ENCODE data around the gene LRRC3. TPM values are rescaled to one million over a fixed set of nuclear protein-coding genes. Genes with fewer than 3 reads are reported as not detected.
A peak's percentile ranks its signal among the peaks of the same experiment; 100 is the strongest.

The LRRC3 gene
- polyA plus RNA-seq, 1 donor (not counting 4 experiments of a cell fraction or from before 2014, with no cell fraction given), result 1.4 TPM

GRCh38 chr21:44456214-44456914 lies 1.1 kb downstream of the LRRC3 start:
- TF ChIP-seq EZH2 (IDR thresholded peaks at IDR 0.05; ENCODE audit: low read length) (no peak), CTCF (optimal IDR thresholded peaks at IDR 0.05 in 1 of 3, IDR thresholded peaks at IDR 0.05 in 1 of 3, conservative IDR thresholded peaks at IDR 0.05 in 1 of 3; ENCODE audit: extremely low read depth in 1 of 3, insufficient read depth in 2 of 3, low read length in 3 of 3) (no peak)
- H3K4me2 ChIP-seq (ENCODE audit: control insufficient read depth, extremely low read depth, insufficient read depth, low read depth, low read length), result peak overlapping the region; percentile 78
- H3K9me3 ChIP-seq (ENCODE audit: control insufficient read depth, low read depth, low read length), result no peaks in the 10 kb centered on the region
- H3K4me3 ChIP-seq (ENCODE audit: control insufficient read depth in 2 of 3, extremely low read depth in 1 of 3, insufficient read depth in 2 of 3, low read depth in 1 of 3, low read length in 3 of 3), result peak overlapping the region; percentile 52 to 83 (median 63)
- no peak overlapping the region for H3K9ac ChIP-seq (ENCODE audit: control insufficient read depth, extremely low read depth, insufficient read depth, low read length)
- dilution Hi-C loops (cut with MboI; ENCODE audit: extremely low pct_ligation_motif_present, low sequenced_read_pairs), result no loop called here
- no peaks in the 10 kb centered on the region for H3K79me2 ChIP-seq (ENCODE audit: control insufficient read depth, insufficient read depth, low read length)
- no peaks in the 10 kb centered on the region for H4K20me1 ChIP-seq (ENCODE audit: control insufficient read depth, extremely low read depth, insufficient read depth, low read length)
- no peaks in the 10 kb centered on the region for H3K9me1 ChIP-seq (ENCODE audit: control insufficient read depth, extremely low read depth, insufficient read depth, low read length)
- peaks cover 9% of the 10 kb centered on the region for H3K27me3 ChIP-seq (ENCODE audit: control insufficient read depth, extremely low read depth, insufficient read depth, low read length)
- no peaks in the 10 kb centered on the region for H3K36me3 ChIP-seq (ENCODE audit: control insufficient read depth in 2 of 2, extremely low read depth in 1 of 2, insufficient read depth in 2 of 2, low read length in 2 of 2)
- no peak overlapping the region for H3K27ac ChIP-seq (ENCODE audit: control insufficient read depth, insufficient read depth, low read length)
- DNase-seq (ENCODE audit: low read depth, low spot score) (no peak), FAIRE-seq (no peak)
- H3K4me1 ChIP-seq (ENCODE audit: control insufficient read depth, extremely low read depth, insufficient read depth, low read length), result no peaks in the 10 kb centered on the region
- peak overlapping the region; percentile 81 for H2AFZ ChIP-seq (ENCODE audit: control insufficient read depth, low read length)

- Histone ChIP-seq H3K4me2 (ENCODE audit: control insufficient read depth, extremely low read depth, insufficient read depth, low read depth, low read length) (no peak overlapping the region), H3K79me2 (ENCODE audit: control insufficient read depth, insufficient read depth, low read length) (no peaks in the 10 kb centered on the region), H3K4me1 (ENCODE audit: control insufficient read depth, extremely low read depth, insufficient read depth, low read length) (no peaks in the 10 kb centered on the region), H3K27ac (ENCODE audit: control insufficient read depth, insufficient read depth, low read length) (no peak overlapping the region), H3K36me3 (ENCODE audit: control insufficient read depth in 2 of 2, extremely low read depth in 1 of 2, insufficient read depth in 2 of 2, low read length in 2 of 2) (no peaks in the 10 kb centered on the region), H2AFZ (ENCODE audit: control insufficient read depth, low read length) (no peak overlapping the region), H3K9ac (ENCODE audit: control insufficient read depth, extremely low read depth, insufficient read depth, low read length) (no peak overlapping the region), H3K27me3 (ENCODE audit: control insufficient read depth, extremely low read depth, insufficient read depth, low read length) (peaks cover 2% of the 10 kb centered on the region), H3K9me3 (ENCODE audit: control insufficient read depth, low read depth, low read length) (no peaks in the 10 kb centered on the region), H3K4me3 (ENCODE audit: control insufficient read depth in 2 of 3, extremely low read depth in 1 of 3, insufficient read depth in 2 of 3, low read depth in 1 of 3, low read length in 3 of 3) (no peak overlapping the region), H4K20me1 (ENCODE audit: control insufficient read depth, extremely low read depth, insufficient read depth, low read length) (no peaks in the 10 kb centered on the region), H3K9me1 (ENCODE audit: control insufficient read depth, extremely low read depth, insufficient read depth, low read length) (no peaks in the 10 kb centered on the region)
- DNase-seq (ENCODE audit: low read depth, low spot score) (no peak), FAIRE-seq (no peak)
- TF ChIP-seq CTCF (optimal IDR thresholded peaks at IDR 0.05 in 1 of 3, IDR thresholded peaks at IDR 0.05 in 1 of 3, conservative IDR thresholded peaks at IDR 0.05 in 1 of 3; ENCODE audit: extremely low read depth in 1 of 3, insufficient read depth in 2 of 3, low read length in 3 of 3) (no peak), EZH2 (IDR thresholded peaks at IDR 0.05; ENCODE audit: low read length) (no peak)
- dilution Hi-C loops (cut with MboI; ENCODE audit: extremely low pct_ligation_motif_present, low sequenced_read_pairs), result no loop called here
Measured at GRCh38 chr21:44456915-44457736, 1.8 kb downstream of the LRRC3 start.
